Measurements from ENCODE around the gene EFNA2. TPM values are rescaled to one million over a fixed set of nuclear protein-coding genes. Genes with fewer than 3 reads are reported as not detected.

The EFNA2 gene
- total and polyA plus RNA-seq, 2 experiments from 2014 or later: 2.7 to 10.3 TPM

DNA sequence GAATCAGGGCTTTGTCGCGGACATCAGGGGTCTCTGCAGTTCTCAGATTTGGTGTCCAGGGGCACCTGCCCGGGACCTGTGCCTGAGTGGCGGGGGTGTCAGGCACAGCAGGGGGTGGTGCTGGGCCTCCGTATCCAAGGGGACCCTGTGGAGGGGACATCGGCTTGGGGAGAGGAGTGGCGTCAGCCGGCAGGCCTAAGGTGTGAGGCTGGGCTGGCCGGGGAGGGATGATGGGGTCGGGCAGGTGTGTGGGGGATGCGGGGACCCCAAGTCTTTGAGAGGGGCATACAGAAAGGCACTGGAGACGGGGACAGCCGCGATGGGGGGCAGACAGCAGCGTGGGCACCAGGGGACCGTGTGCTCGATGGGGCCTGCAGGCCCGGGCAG, 2.5 kb downstream of the EFNA2 start (continued):
- TF ChIP-seq, protein P1, sequence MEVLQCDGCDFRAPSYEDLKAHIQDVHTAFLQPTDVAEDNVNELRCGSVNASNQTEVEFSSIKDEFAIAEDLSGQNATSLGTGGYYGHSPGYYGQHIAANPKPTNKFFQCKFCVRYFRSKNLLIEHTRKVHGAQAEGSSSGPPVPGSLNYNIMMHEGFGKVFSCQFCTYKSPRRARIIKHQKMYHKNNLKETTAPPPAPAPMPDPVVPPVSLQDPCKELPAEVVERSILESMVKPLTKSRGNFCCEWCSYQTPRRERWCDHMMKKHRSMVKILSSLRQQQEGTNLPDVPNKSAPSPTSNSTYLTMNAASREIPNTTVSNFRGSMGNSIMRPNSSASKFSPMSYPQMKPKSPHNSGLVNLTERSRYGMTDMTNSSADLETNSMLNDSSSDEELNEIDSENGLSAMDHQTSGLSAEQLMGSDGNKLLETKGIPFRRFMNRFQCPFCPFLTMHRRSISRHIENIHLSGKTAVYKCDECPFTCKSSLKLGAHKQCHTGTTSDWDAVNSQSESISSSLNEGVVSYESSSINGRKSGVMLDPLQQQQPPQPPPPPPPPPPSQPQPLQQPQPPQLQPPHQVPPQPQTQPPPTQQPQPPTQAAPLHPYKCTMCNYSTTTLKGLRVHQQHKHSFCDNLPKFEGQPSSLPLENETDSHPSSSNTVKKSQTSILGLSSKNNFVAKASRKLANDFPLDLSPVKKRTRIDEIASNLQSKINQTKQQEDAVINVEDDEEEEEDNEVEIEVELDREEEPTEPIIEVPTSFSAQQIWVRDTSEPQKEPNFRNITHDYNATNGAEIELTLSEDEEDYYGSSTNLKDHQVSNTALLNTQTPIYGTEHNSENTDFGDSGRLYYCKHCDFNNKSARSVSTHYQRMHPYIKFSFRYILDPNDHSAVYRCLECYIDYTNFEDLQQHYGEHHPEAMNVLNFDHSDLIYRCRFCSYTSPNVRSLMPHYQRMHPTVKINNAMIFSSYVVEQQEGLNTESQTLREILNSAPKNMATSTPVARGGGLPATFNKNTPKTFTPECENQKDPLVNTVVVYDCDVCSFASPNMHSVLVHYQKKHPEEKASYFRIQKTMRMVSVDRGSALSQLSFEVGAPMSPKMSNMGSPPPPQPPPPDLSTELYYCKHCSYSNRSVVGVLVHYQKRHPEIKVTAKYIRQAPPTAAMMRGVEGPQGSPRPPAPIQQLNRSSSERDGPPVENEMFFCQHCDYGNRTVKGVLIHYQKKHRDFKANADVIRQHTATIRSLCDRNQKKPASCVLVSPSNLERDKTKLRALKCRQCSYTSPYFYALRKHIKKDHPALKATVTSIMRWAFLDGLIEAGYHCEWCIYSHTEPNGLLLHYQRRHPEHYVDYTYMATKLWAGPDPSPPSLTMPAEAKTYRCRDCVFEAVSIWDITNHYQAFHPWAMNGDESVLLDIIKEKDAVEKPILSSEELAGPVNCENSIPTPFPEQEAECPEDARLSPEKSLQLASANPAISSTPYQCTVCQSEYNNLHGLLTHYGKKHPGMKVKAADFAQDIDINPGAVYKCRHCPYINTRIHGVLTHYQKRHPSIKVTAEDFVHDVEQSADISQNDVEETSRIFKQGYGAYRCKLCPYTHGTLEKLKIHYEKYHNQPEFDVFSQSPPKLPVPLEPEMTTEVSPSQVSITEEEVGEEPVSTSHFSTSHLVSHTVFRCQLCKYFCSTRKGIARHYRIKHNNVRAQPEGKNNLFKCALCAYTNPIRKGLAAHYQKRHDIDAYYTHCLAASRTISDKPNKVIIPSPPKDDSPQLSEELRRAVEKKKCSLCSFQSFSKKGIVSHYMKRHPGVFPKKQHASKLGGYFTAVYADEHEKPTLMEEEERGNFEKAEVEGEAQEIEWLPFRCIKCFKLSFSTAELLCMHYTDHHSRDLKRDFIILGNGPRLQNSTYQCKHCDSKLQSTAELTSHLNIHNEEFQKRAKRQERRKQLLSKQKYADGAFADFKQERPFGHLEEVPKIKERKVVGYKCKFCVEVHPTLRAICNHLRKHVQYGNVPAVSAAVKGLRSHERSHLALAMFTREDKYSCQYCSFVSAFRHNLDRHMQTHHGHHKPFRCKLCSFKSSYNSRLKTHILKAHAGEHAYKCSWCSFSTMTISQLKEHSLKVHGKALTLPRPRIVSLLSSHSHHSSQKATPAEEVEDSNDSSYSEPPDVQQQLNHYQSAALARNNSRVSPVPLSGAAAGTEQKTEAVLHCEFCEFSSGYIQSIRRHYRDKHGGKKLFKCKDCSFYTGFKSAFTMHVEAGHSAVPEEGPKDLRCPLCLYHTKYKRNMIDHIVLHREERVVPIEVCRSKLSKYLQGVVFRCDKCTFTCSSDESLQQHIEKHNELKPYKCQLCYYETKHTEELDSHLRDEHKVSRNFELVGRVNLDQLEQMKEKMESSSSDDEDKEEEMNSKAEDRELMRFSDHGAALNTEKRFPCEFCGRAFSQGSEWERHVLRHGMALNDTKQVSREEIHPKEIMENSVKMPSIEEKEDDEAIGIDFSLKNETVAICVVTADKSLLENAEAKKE (CRISPR knock-in tag; IDR thresholded peaks at IDR 0.05): no peak
- no peak for TF ChIP-seq ZNF331 (CRISPR knock-in tag; IDR thresholded peaks at IDR 0.05; ENCODE audit: low read depth)
- TF ChIP-seq JUNB (IDR thresholded peaks at IDR 0.05; ENCODE audit: unreplicated experiment): no peak
- TF ChIP-seq, protein P2, sequence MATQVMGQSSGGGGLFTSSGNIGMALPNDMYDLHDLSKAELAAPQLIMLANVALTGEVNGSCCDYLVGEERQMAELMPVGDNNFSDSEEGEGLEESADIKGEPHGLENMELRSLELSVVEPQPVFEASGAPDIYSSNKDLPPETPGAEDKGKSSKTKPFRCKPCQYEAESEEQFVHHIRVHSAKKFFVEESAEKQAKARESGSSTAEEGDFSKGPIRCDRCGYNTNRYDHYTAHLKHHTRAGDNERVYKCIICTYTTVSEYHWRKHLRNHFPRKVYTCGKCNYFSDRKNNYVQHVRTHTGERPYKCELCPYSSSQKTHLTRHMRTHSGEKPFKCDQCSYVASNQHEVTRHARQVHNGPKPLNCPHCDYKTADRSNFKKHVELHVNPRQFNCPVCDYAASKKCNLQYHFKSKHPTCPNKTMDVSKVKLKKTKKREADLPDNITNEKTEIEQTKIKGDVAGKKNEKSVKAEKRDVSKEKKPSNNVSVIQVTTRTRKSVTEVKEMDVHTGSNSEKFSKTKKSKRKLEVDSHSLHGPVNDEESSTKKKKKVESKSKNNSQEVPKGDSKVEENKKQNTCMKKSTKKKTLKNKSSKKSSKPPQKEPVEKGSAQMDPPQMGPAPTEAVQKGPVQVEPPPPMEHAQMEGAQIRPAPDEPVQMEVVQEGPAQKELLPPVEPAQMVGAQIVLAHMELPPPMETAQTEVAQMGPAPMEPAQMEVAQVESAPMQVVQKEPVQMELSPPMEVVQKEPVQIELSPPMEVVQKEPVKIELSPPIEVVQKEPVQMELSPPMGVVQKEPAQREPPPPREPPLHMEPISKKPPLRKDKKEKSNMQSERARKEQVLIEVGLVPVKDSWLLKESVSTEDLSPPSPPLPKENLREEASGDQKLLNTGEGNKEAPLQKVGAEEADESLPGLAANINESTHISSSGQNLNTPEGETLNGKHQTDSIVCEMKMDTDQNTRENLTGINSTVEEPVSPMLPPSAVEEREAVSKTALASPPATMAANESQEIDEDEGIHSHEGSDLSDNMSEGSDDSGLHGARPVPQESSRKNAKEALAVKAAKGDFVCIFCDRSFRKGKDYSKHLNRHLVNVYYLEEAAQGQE (IDR thresholded peaks at IDR 0.05; ENCODE audit: unreplicated experiment): no peak
- no peak for TF ChIP-seq POLR2AphosphoS5 (IDR thresholded peaks at IDR 0.05; ENCODE audit: low read depth)
- TF ChIP-seq ZNF114 (CRISPR knock-in tag; IDR thresholded peaks at IDR 0.05): no peak

Measured in GM23338 (cell line).